Measurements from ENCODE around the gene IL15RA. TPM values are rescaled to one million over a fixed set of nuclear protein-coding genes. Genes with fewer than 3 reads are reported as not detected.

IL15RA gene
- total RNA-seq, 1 donor from 2014 or later: 41.0 TPM

GRCh38 chr10:5976512-5977470, 552 bp downstream of the IL15RA start:
- intact Hi-C loops (cut with DNase I): no loop called here
- no peaks in the 10 kb centered on the region for H3K9me3 ChIP-seq
- H3K4me1 ChIP-seq: peaks cover 33% of the 10 kb centered on the region
- peak in 1 of 2 donors; percentile 88 for DNase-seq (ENCODE audit: extremely low spot score in 2 of 2)
- TF ChIP-seq POLR2AphosphoS5 (IDR thresholded peaks at IDR 0.05; ENCODE audit: insufficient read depth in 1 of 2, low read depth in 1 of 2) (peak in 1 of 2 donors; percentile 41), POLR2A (IDR thresholded peaks at IDR 0.05) (no peak)
- H3K27me3 ChIP-seq: no peaks in the 10 kb centered on the region
- H3K36me3 ChIP-seq: no peaks in the 10 kb centered on the region
- H3K27ac ChIP-seq: peak overlapping the region; percentile 98
- H3K4me3 ChIP-seq: peak overlapping the region; percentile 94 to 96

- no peaks in the 10 kb centered on the region for H3K27me3 ChIP-seq
- peak overlapping the region; percentile 94 to 96 for H3K4me3 ChIP-seq
- intact Hi-C loops (cut with DNase I): no loop called here
- DNase-seq (ENCODE audit: extremely low spot score in 2 of 2): no peak
- H3K27ac ChIP-seq: peak overlapping the region; percentile 98
- peaks cover 42% of the 10 kb centered on the region for H3K4me1 ChIP-seq
- no peaks in the 10 kb centered on the region for H3K36me3 ChIP-seq
- H3K9me3 ChIP-seq: no peaks in the 10 kb centered on the region
- TF ChIP-seq POLR2AphosphoS5 (IDR thresholded peaks at IDR 0.05; ENCODE audit: insufficient read depth in 1 of 2, low read depth in 1 of 2): peak in 1 of 2 donors; percentile 18
- no peak for TF ChIP-seq POLR2A (IDR thresholded peaks at IDR 0.05)
These were observed 1.5 kb downstream of the IL15RA start for GRCh38 chr10:5975641-5976473.

GRCh38 chr10:5973069-5973468, 4.3 kb downstream of the IL15RA start:
- H3K36me3 ChIP-seq: no peaks in the 10 kb centered on the region
- TF ChIP-seq POLR2A (IDR thresholded peaks at IDR 0.05) (no peak), CTCF (IDR thresholded peaks at IDR 0.05) (no peak), POLR2AphosphoS5 (IDR thresholded peaks at IDR 0.05; ENCODE audit: insufficient read depth in 1 of 2, low read depth in 1 of 2) (no peak)
- DNase-seq (ENCODE audit: extremely low spot score in 2 of 2): no peak
- no peaks in the 10 kb centered on the region for H3K27me3 ChIP-seq
- intact Hi-C loops (cut with DNase I): no loop called here
- no peak overlapping the region for H3K4me3 ChIP-seq
- no peak overlapping the region for H3K27ac ChIP-seq
- H3K9me3 ChIP-seq: no peaks in the 10 kb centered on the region
- H3K4me1 ChIP-seq: peaks cover 39% of the 10 kb centered on the region

- intact Hi-C loops (cut with DNase I): no loop called here
- Histone ChIP-seq H3K4me3 (no peak overlapping the region), H3K27ac (peak overlapping the region; percentile 69), H3K27me3 (no peaks in the 10 kb centered on the region), H3K9me3 (no peaks in the 10 kb centered on the region), H3K36me3 (no peaks in the 10 kb centered on the region), H3K4me1 (peaks cover 43% of the 10 kb centered on the region)
- peak in 1 of 2 donors; percentile 12 for DNase-seq (ENCODE audit: extremely low spot score in 2 of 2)
- TF ChIP-seq CTCF (IDR thresholded peaks at IDR 0.05): no peak
- no peak for TF ChIP-seq POLR2A (IDR thresholded peaks at IDR 0.05)
- no peak for TF ChIP-seq POLR2AphosphoS5 (IDR thresholded peaks at IDR 0.05; ENCODE audit: insufficient read depth in 1 of 2, low read depth in 1 of 2)
These were observed 5.5 kb downstream of the IL15RA start for GRCh38 chr10:5971886-5972285.

GRCh38 chr10:5971315-5971832, 6.0 kb downstream of the IL15RA start:
- Histone ChIP-seq H3K27me3 (no peaks in the 10 kb centered on the region), H3K27ac (peak overlapping the region; percentile 69), H3K36me3 (no peaks in the 10 kb centered on the region), H3K4me1 (peaks cover 42% of the 10 kb centered on the region), H3K4me3 (no peak overlapping the region), H3K9me3 (no peaks in the 10 kb centered on the region)
- DNase-seq (ENCODE audit: extremely low spot score in 2 of 2): peak in 1 of 2 donors; percentile 93
- TF ChIP-seq POLR2AphosphoS5 (IDR thresholded peaks at IDR 0.05; ENCODE audit: insufficient read depth in 1 of 2, low read depth in 1 of 2): peak; percentile 14 to 69
- no peak for TF ChIP-seq POLR2A (IDR thresholded peaks at IDR 0.05)
- intact Hi-C loops (cut with DNase I): no loop called here

- intact Hi-C loops (cut with DNase I): no loop called here
- Histone ChIP-seq H3K27me3 (no peaks in the 10 kb centered on the region), H3K9me3 (no peaks in the 10 kb centered on the region), H3K4me3 (no peak overlapping the region), H3K4me1 (peaks cover 34% of the 10 kb centered on the region), H3K27ac (peak overlapping the region; percentile 69), H3K36me3 (peaks cover 0 to 4% of the 10 kb centered on the region in 2 donors)
- TF ChIP-seq POLR2A (IDR thresholded peaks at IDR 0.05) (no peak), POLR2AphosphoS5 (IDR thresholded peaks at IDR 0.05; ENCODE audit: insufficient read depth in 1 of 2, low read depth in 1 of 2) (no peak), CTCF (IDR thresholded peaks at IDR 0.05) (no peak)
- peak in 1 of 2 donors; percentile 7 for DNase-seq (ENCODE audit: extremely low spot score in 2 of 2)
These were observed 6.8 kb downstream of the IL15RA start for GRCh38 chr10:5970527-5970926.
